HCT116 (cell line): ENCODE measurements around the gene THRB. TPM values are rescaled to one million over a fixed set of nuclear protein-coding genes. Genes with fewer than 3 reads are reported as not detected.

Source experiments
- ATAC-seq: fragments of 200-7000 bp; cut with Tn5 transposase; 2 replicates; pipeline ENCODE4 v1.9.1; 2020; ENCODE audit warnings: mild to moderate bottlenecking, moderate library complexity
- BruUV-seq: library from RNA; stranded (reverse); fragments of 400-500 nt; replicated peaks from 2 replicates; lab custom pipeline; 2021; lab: Mats Ljungman, UMichigan
- CTCF ChIA-PET: fragments of 300-600 bp; sonication (Branson Sonifier 250); formaldehyde crosslinking; loops from one replicate; lab custom pipeline; 2021; ENCODE audit warnings: antibody characterized with exemption; lab: Charles Lee
- POLR2A ChIA-PET: fragments of 300-600, 350-600 bp; sonication (Branson Sonifier 250); formaldehyde crosslinking; loops from one replicate; lab custom pipeline; 2021; ENCODE audit warnings: antibody characterized with exemption; lab: Charles Lee
- RAD21 ChIA-PET, 2 experiments: fragments of 300-600 bp; sonication (Branson Sonifier 250); formaldehyde crosslinking; loops; one replicate each; lab custom pipeline; 2023; ENCODE audit warnings: low total read pairs in 2 of 2; ENCODE audit not compliant: uncharacterized antibody in 2 of 2, unreplicated experiment in 2 of 2, low non-redundant PET in 1 of 2; lab: Charles Lee
- DNase-seq: peaks from one replicate; pipeline ENCODE4 v3.0.0-alpha.2; 2010; ENCODE audit warnings: low read depth, low spot score
- H2AFZ ChIP-seq: fragments of 200-600 bp; shearing (Covaris generic), sonication (generic); 2 replicates; pipeline ENCODE4 v1.6.1; 2017; ENCODE audit warnings: low read depth, mixed run types, mixed read lengths, antibody characterized with exemption, low read length; ENCODE audit not compliant: poor library complexity, severe bottlenecking
- H3K27ac ChIP-seq: 2 replicates; pipeline ENCODE4 v1.5.1; 2012; ENCODE audit warnings: low read depth, low read length
- H3K27me3 ChIP-seq: fragments of 200-600 bp; sonication (generic); 2 replicates; pipeline ENCODE4 v1.6.1; 2016; ENCODE audit warnings: mixed run types, low read length, mixed read lengths; ENCODE audit not compliant: insufficient read depth
- H3K36me3 ChIP-seq, 2 experiments: fragments of 200-500 bp in 1 of 2; fragments of 200-600 bp in 1 of 2; sonication (Bioruptor generic) in 1 of 2; sonication (generic) in 1 of 2; 2 replicates each; pipeline versions ENCODE4 v1.5.1 to v1.6.1; 2014 to 2016; ENCODE audit warnings: low read length in 2 of 2, inconsistent platforms in 1 of 2, mixed read lengths in 1 of 2, mixed run types in 1 of 2; ENCODE audit not compliant: insufficient read depth in 2 of 2, control insufficient read depth in 1 of 2
- H3K4me1 ChIP-seq, 2 experiments: fragments of 200-600 bp in 1 of 2; sonication (generic) in 1 of 2; 2 replicates each; pipeline versions ENCODE4 v1.5.1 to v1.6.1; 2012 to 2017; ENCODE audit warnings: low read length in 2 of 2, inconsistent platforms in 1 of 2, mild to moderate bottlenecking in 1 of 2, mixed read lengths in 1 of 2, mixed run types in 1 of 2, moderate library complexity in 1 of 2; ENCODE audit not compliant: insufficient read depth in 2 of 2, control insufficient read depth in 1 of 2
- H3K4me2 ChIP-seq: fragments of 200-600 bp; sonication (generic); 2 replicates; pipeline ENCODE4 v1.6.1; 2017; ENCODE audit warnings: mixed run types, low read length, mixed read lengths
- H3K4me3 ChIP-seq, 2 experiments: fragments of 200-600 bp in 1 of 2; sonication (generic) in 1 of 2; replicated peaks in 1 of 2; 2 replicates each; pipeline ENCODE4 v1.5.1; 2011 to 2016; ENCODE audit warnings: low read length in 2 of 2, control low read depth in 1 of 2, low read depth in 1 of 2, mild to moderate bottlenecking in 1 of 2, mixed read lengths in 1 of 2, mixed run types in 1 of 2
- H3K79me2 ChIP-seq: fragments of 200-600 bp; sonication (generic); 2 replicates; pipeline ENCODE4 v1.6.1; 2017; ENCODE audit warnings: mild to moderate bottlenecking, mixed run types, low read length, moderate library complexity, mixed read lengths; ENCODE audit not compliant: insufficient read depth
- H3K9ac ChIP-seq: fragments of 200-600 bp; sonication (generic); 2 replicates; pipeline ENCODE4 v1.6.1; 2016; ENCODE audit warnings: low read length, mixed read lengths
- H3K9me2 ChIP-seq: fragments of 200-600 bp; sonication (generic), shearing (Covaris generic); 2 replicates; pipeline ENCODE4 v1.6.1; 2017; ENCODE audit warnings: mixed run types, mild to moderate bottlenecking, moderate library complexity; ENCODE audit not compliant: insufficient read depth
- H3K9me3 ChIP-seq, 2 experiments: fragments of 200-500 bp in 1 of 2; fragments of 200-600 bp in 1 of 2; sonication (Bioruptor generic) in 1 of 2; sonication (generic) in 1 of 2; 2 replicates each; pipeline ENCODE4 v1.6.1; 2014 to 2017; ENCODE audit warnings: low read length in 2 of 2, mixed read lengths in 2 of 2, inconsistent platforms in 1 of 2, low read depth in 1 of 2, mild to moderate bottlenecking in 1 of 2, mixed run types in 1 of 2, moderate library complexity in 1 of 2; ENCODE audit not compliant: control insufficient read depth in 1 of 2, insufficient read depth in 1 of 2
- H4K20me1 ChIP-seq: fragments of 200-600 bp; sonication (generic), shearing (Covaris generic); 2 replicates; pipeline ENCODE4 v1.6.1; 2017; ENCODE audit warnings: mixed run types, mild to moderate bottlenecking, moderate library complexity; ENCODE audit not compliant: insufficient read depth
- CEBPB ChIP-seq: IDR thresholded peaks from 2 replicates; pipeline ENCODE4 v1.6.1; 2012; ENCODE audit warnings: low read depth
- EGR1 ChIP-seq: IDR thresholded peaks from 2 replicates; pipeline ENCODE4 v1.6.1; 2012; ENCODE audit warnings: low read depth
- EZH2phosphoT487 ChIP-seq: fragments of 200-600 bp; IDR thresholded peaks from 2 replicates; pipeline ENCODE4 v1.6.1; 2018; ENCODE audit warnings: antibody characterized with exemption, borderline replicate concordance
- POLR2A ChIP-seq: IDR thresholded peaks from 2 replicates; pipeline ENCODE4 v1.7.0; 2011; ENCODE audit warnings: borderline replicate concordance; ENCODE audit not compliant: insufficient read depth, insufficient read length; ENCODE audit errors: extremely low read depth
- POLR2AphosphoS5 ChIP-seq: IDR thresholded peaks from 2 replicates; pipeline ENCODE4 v1.6.1; 2011; ENCODE audit warnings: mild to moderate bottlenecking, low read depth, low read length, moderate library complexity
- REST ChIP-seq: IDR thresholded peaks from 2 replicates; pipeline ENCODE4 v1.6.1; 2012; ENCODE audit warnings: low read depth
- SP1 ChIP-seq: IDR thresholded peaks from 2 replicates; pipeline ENCODE4 v1.6.1; 2012; ENCODE audit warnings: low read depth
- SRF ChIP-seq: IDR thresholded peaks from 2 replicates; pipeline ENCODE4 v1.6.1; 2012; ENCODE audit warnings: low read depth
- ZBTB33 ChIP-seq: IDR thresholded peaks from 2 replicates; pipeline ENCODE4 v1.6.1; 2011; ENCODE audit warnings: mild to moderate bottlenecking, low read length, moderate library complexity; ENCODE audit not compliant: insufficient replicate concordance; ENCODE audit errors: extremely low read depth
- ZNF274 ChIP-seq: fragments of 200-500 bp; sonication (Bioruptor generic); IDR thresholded peaks from 2 replicates; pipeline ENCODE4 v1.6.1; 2014; ENCODE audit warnings: mild to moderate bottlenecking, low read depth, low read length, inconsistent platforms
- intact Hi-C: fragments of 100-400 bp; cut with micrococcal nuclease; formaldehyde crosslinking; loops from 2 replicates; pipeline ENCODE4 v1.10.0; 2022
- total RNA-seq: library from RNA; stranded (reverse); gene quantifications from one replicate; pipeline ENCODE4 v1.2.1, GENCODE V29; 2021; ENCODE audit not compliant: unreplicated experiment

Gene THRB
- total RNA-seq, 1 experiment from 2014 or later, result 2.5 TPM

- TF ChIP-seq EZH2phosphoT487, result no peak
- no peak for TF ChIP-seq POLR2A
- TF ChIP-seq POLR2AphosphoS5, result no peak
- no peak for TF ChIP-seq CEBPB
- no peak for TF ChIP-seq ZNF274
- TF ChIP-seq SRF, result no peak
- TF ChIP-seq EGR1, result no peak
- TF ChIP-seq REST, result no peak
- no peak for TF ChIP-seq SP1
- no peak for TF ChIP-seq ZBTB33
- TF ChIP-seq, all 23 proteins: peak for 0
- H3K9ac ChIP-seq, result no peak overlapping the region
- no peak overlapping the region for H3K27ac ChIP-seq
- no peak for ATAC-seq
- no peak for DNase-seq
- H3K4me3 ChIP-seq, result no peak overlapping the region
- ChIA-PET POLR2A (no interaction called here), RAD21 (no interaction called here), CTCF (no interaction called here)
- no TSS peak for BruUV-seq
- no peaks in the 10 kb centered on the region for H3K9me2 ChIP-seq
- H3K4me1 ChIP-seq, result no peaks in the 10 kb centered on the region
- no peaks in the 10 kb centered on the region for H3K27me3 ChIP-seq
- no peak overlapping the region for H3K4me2 ChIP-seq
- intact Hi-C loops, result no loop called here
- no peaks in the 10 kb centered on the region for H3K36me3 ChIP-seq
- H3K79me2 ChIP-seq, result no peaks in the 10 kb centered on the region
- H2AFZ ChIP-seq, result no peak overlapping the region
- H4K20me1 ChIP-seq, result no peaks in the 10 kb centered on the region
- H3K9me3 ChIP-seq, result no peaks in the 10 kb centered on the region
Observed at GRCh38 chr3:24211381-24211780, 283.3 kb downstream of the THRB start.
